H1 (cell line): ENCODE measurements around the gene STX11. TPM values are rescaled to one million over a fixed set of nuclear protein-coding genes. Genes with fewer than 3 reads are reported as not detected.

Source experiments
- CTCF ChIA-PET: fragments of 300-600 bp; sonication (Branson Sonifier 250); formaldehyde crosslinking; loops from one replicate; lab custom pipeline; 2021; ENCODE audit not compliant: partially characterized antibody; lab: Charles Lee
- POLR2A ChIA-PET: fragments of 300-600 bp; sonication (Branson Sonifier 250); formaldehyde crosslinking; loops from one replicate; lab custom pipeline; 2021; ENCODE audit warnings: inconsistent platforms; ENCODE audit not compliant: partially characterized antibody; lab: Charles Lee
- DNase-seq, 2 experiments: peaks; one replicate each; pipeline versions ENCODE4 v3.0.0 to v3.0.0-alpha.2; 2010 to 2022; ENCODE audit warnings: low spot score in 2 of 2, low read depth in 1 of 2, mixed read lengths in 1 of 2
- FAIRE-seq: peaks from 2 replicates; lab custom pipeline; 2011; peaks lifted over from hg19 to GRCh38; lab: Jason Lieb, UNC
- H2AFZ ChIP-seq: 2 replicates; pipeline ENCODE4 v1.8.1; 2012; ENCODE audit warnings: low read length, inconsistent platforms
- H2AK5ac ChIP-seq: 2 replicates; pipeline ENCODE4 v1.6.1; 2013; ENCODE audit warnings: low read depth, low read length
- H2BK120ac ChIP-seq: replicated peaks from 2 replicates; pipeline ENCODE3; 2013; ENCODE audit warnings: low read depth, low read length, inconsistent platforms
- H2BK12ac ChIP-seq: 2 replicates; pipeline ENCODE4 v1.6.1; 2013; ENCODE audit warnings: low read depth, low read length
- H2BK15ac ChIP-seq: 2 replicates; pipeline ENCODE4 v1.6.1; 2013; ENCODE audit warnings: low read length
- H2BK20ac ChIP-seq: 2 replicates; pipeline ENCODE4 v1.6.1; 2013; ENCODE audit warnings: low read length
- H2BK5ac ChIP-seq: 2 replicates; pipeline ENCODE4 v1.6.1; 2013; ENCODE audit warnings: low read depth, low read length
- H3K14ac ChIP-seq: 2 replicates; pipeline ENCODE4 v1.6.1; 2013; ENCODE audit warnings: inconsistent platforms; ENCODE audit not compliant: insufficient read length
- H3K18ac ChIP-seq: 2 replicates; pipeline ENCODE4 v1.6.1; 2013; ENCODE audit warnings: low read length; ENCODE audit errors: extremely low read depth
- H3K23ac ChIP-seq: 2 replicates; pipeline ENCODE4 v1.6.1; 2013; ENCODE audit warnings: inconsistent platforms; ENCODE audit not compliant: insufficient read length
- H3K23me2 ChIP-seq: 2 replicates; pipeline ENCODE4 v1.6.1; 2013; ENCODE audit warnings: low read depth, low read length
- H3K27ac ChIP-seq: 2 replicates; pipeline ENCODE4 v1.6.1; 2011; ENCODE audit warnings: low read depth, low read length, inconsistent platforms
- H3K27me3 ChIP-seq, 4 experiments: replicated peaks in 1 of 4; 1 replicate in 1 of 4; 2 replicates in 3 of 4; pipeline versions ENCODE4 v1.6.1 to v1.8.1; 2011 to 2013; ENCODE audit warnings: low read length in 3 of 4, mild to moderate bottlenecking in 3 of 4, inconsistent platforms in 2 of 4, mixed read lengths in 2 of 4, moderate library complexity in 1 of 4; ENCODE audit not compliant: control insufficient read depth in 3 of 4, insufficient read depth in 3 of 4; ENCODE audit errors: extremely low read depth in 1 of 4
- H3K36me3 ChIP-seq, 4 experiments: 2 replicates each; pipeline versions ENCODE4 v1.6.1 to v1.8.1; 2011 to 2013; ENCODE audit warnings: mild to moderate bottlenecking in 4 of 4, low read length in 3 of 4, moderate library complexity in 2 of 4, control low read depth in 1 of 4, inconsistent platforms in 1 of 4; ENCODE audit not compliant: insufficient read depth in 4 of 4, control insufficient read depth in 2 of 4
- H3K4ac ChIP-seq: replicated peaks from 2 replicates; pipeline ENCODE3; 2013; ENCODE audit warnings: low read length, low read depth, mixed read lengths, inconsistent platforms; ENCODE audit not compliant: insufficient read length
- H3K4me1 ChIP-seq, 4 experiments: replicated peaks in 1 of 4; 1 replicate in 1 of 4; 2 replicates in 3 of 4; pipeline versions ENCODE4 v1.6.1 to v1.8.1; 2011 to 2013; ENCODE audit warnings: low read length in 3 of 4, inconsistent platforms in 2 of 4, mixed read lengths in 1 of 4; ENCODE audit not compliant: insufficient read depth in 4 of 4, control insufficient read depth in 3 of 4
- H3K4me2 ChIP-seq, 2 experiments: 2 replicates each; pipeline versions ENCODE4 v1.6.1 to v1.8.1; 2011 to 2013; ENCODE audit warnings: low read depth in 2 of 2, low read length in 2 of 2, control low read depth in 1 of 2, inconsistent platforms in 1 of 2, mild to moderate bottlenecking in 1 of 2; ENCODE audit not compliant: insufficient read depth in 1 of 2
- H3K4me3 ChIP-seq, 4 experiments: fragments of 200-600, 300-600 bp in 1 of 4; sonication (generic), shearing (Covaris generic), sonication (Bioruptor Twin) in 1 of 4; 2 replicates each; pipeline versions ENCODE4 v1.5.1 to v1.8.1; 2011 to 2016; ENCODE audit warnings: low read length in 4 of 4, low read depth in 3 of 4, control low read depth in 2 of 4, inconsistent platforms in 2 of 4, mild to moderate bottlenecking in 2 of 4, mixed read lengths in 1 of 4, moderate library complexity in 1 of 4; ENCODE audit not compliant: insufficient read depth in 2 of 4; ENCODE audit errors: extremely low read depth in 1 of 4
- H3K56ac ChIP-seq: replicated peaks from 2 replicates; pipeline ENCODE3; 2013; ENCODE audit warnings: low read depth, mild to moderate bottlenecking, mixed read lengths, low read length, inconsistent platforms; ENCODE audit not compliant: insufficient read length
- H3K79me1 ChIP-seq: 2 replicates; pipeline ENCODE4 v1.6.1; 2013; ENCODE audit warnings: low read depth, low read length, control low read depth
- H3K79me2 ChIP-seq, 2 experiments: 2 replicates each; pipeline versions ENCODE4 v1.6.1 to v1.8.1; 2012 to 2013; ENCODE audit warnings: low read length in 2 of 2, mild to moderate bottlenecking in 2 of 2, inconsistent platforms in 1 of 2; ENCODE audit not compliant: insufficient read depth in 2 of 2, control insufficient read depth in 1 of 2
- H3K9ac ChIP-seq, 4 experiments: replicated peaks in 1 of 4; 1 replicate in 1 of 4; 2 replicates in 3 of 4; pipeline versions ENCODE4 v1.6.1 to v1.8.1; 2011 to 2013; ENCODE audit warnings: low read depth in 3 of 4, low read length in 3 of 4, control low read depth in 2 of 4, mild to moderate bottlenecking in 2 of 4, moderate library complexity in 2 of 4, inconsistent platforms in 1 of 4; ENCODE audit errors: extremely low read depth in 1 of 4
- H3K9me3 ChIP-seq, 2 experiments: 2 replicates each; pipeline versions ENCODE4 v1.6.1 to v1.8.1; 2012 to 2013; ENCODE audit warnings: mild to moderate bottlenecking in 2 of 2, moderate library complexity in 2 of 2, control low read depth in 1 of 2, inconsistent platforms in 1 of 2, low read depth in 1 of 2, low read length in 1 of 2, mixed read lengths in 1 of 2; ENCODE audit not compliant: insufficient read depth in 2 of 2
- H4K20me1 ChIP-seq, 2 experiments: replicated peaks in 1 of 2; 2 replicates each; pipeline versions ENCODE3 to v1.8.1; 2011 to 2013; ENCODE audit warnings: inconsistent platforms in 2 of 2, low read length in 2 of 2, mild to moderate bottlenecking in 1 of 2; ENCODE audit not compliant: insufficient read depth in 2 of 2, control insufficient read depth in 1 of 2
- H4K5ac ChIP-seq: 2 replicates; pipeline ENCODE4 v1.6.1; 2013; ENCODE audit warnings: low read length, low read depth, mixed read lengths, inconsistent platforms; ENCODE audit not compliant: insufficient read length
- H4K8ac ChIP-seq: 2 replicates; pipeline ENCODE4 v1.8.0; 2013; ENCODE audit warnings: mild to moderate bottlenecking, moderate library complexity, low read length, inconsistent platforms; ENCODE audit not compliant: insufficient read depth; ENCODE audit errors: extremely low read depth
- H4K91ac ChIP-seq: replicated peaks from 2 replicates; pipeline ENCODE3; 2013; ENCODE audit warnings: low read length, mixed read lengths, inconsistent platforms; ENCODE audit not compliant: insufficient read length
- ATF2 ChIP-seq: IDR thresholded peaks from 2 replicates; pipeline ENCODE4 v1.6.1; 2012; ENCODE audit warnings: low read length, inconsistent platforms
- CREB1 ChIP-seq: IDR thresholded peaks from 2 replicates; pipeline ENCODE4 v1.6.1; 2012; ENCODE audit warnings: inconsistent platforms
- HDAC2 ChIP-seq, 2 experiments: fragments of 300-600 bp in 1 of 2; sonication (generic) in 1 of 2; IDR thresholded peaks; 2 replicates each; pipeline ENCODE4 v1.6.1; 2011 to 2012; ENCODE audit warnings: low read depth in 2 of 2, low read length in 2 of 2, mild to moderate bottlenecking in 2 of 2, moderate library complexity in 2 of 2, borderline replicate concordance in 1 of 2, inconsistent platforms in 1 of 2
- KDM5A ChIP-seq: fragments of 200-600 bp; IDR thresholded peaks from 2 replicates; pipeline ENCODE4 v1.7.1; 2012; ENCODE audit warnings: mild to moderate bottlenecking, low read length, inconsistent platforms, mixed read lengths
- RFX5 ChIP-seq: IDR thresholded peaks from 2 replicates; pipeline ENCODE4 v1.6.1; 2011; ENCODE audit warnings: low read depth, low read length, improper control_type of control experiment, borderline replicate concordance
- RNF2 ChIP-seq: fragments of 200-900, 300-1000 bp; sonication (generic); IDR thresholded peaks from 2 replicates; pipeline ENCODE4 v1.7.1; 2016; ENCODE audit warnings: borderline replicate concordance, low read depth, mild to moderate bottlenecking, antibody characterized with exemption, low read length; ENCODE audit not compliant: poor library complexity, severe bottlenecking; ENCODE audit errors: missing control alignments
- SIRT6 ChIP-seq: IDR thresholded peaks from one replicate; pipeline ENCODE4 v1.7.1; 2012; ENCODE audit warnings: low read length, inconsistent platforms
- SP2 ChIP-seq: IDR thresholded peaks from 2 replicates; pipeline ENCODE4 v1.6.1; 2012; ENCODE audit warnings: mild to moderate bottlenecking, low read length, inconsistent platforms
- SP4 ChIP-seq: IDR thresholded peaks from 2 replicates; pipeline ENCODE4 v1.6.1; 2012; ENCODE audit warnings: low read length, inconsistent platforms
- TAF7 ChIP-seq: optimal IDR thresholded peaks from 2 replicates; pipeline ENCODE3; 2011; ENCODE audit warnings: low read depth, mild to moderate bottlenecking, inconsistent platforms, low read length, moderate library complexity, borderline replicate concordance
- WGBS, 2 experiments: shearing (Covaris generic) in 1 of 2; methylation state at CpG; one replicate each; pipeline versions ENCODE4 v1.1.6 to v1.1.7; 2013 to 2015; ENCODE audit warnings: low lambda C conversion rate in 2 of 2, mixed read lengths in 2 of 2, inconsistent platforms in 1 of 2, low coverage in 1 of 2, missing lambda C conversion rate in 1 of 2; ENCODE audit not compliant: insufficient replicate concordance in 2 of 2, insufficient coverage in 1 of 2, insufficient read length in 1 of 2; ENCODE audit errors: extremely low coverage in 1 of 2, missing lambda C conversion rate in 1 of 2; 5-methylcytosine and 5-hydroxymethylcytosine counted together
- polyA plus RNA-seq, 7 experiments: library from polyadenylated mRNA; depleted of rRNA in 3 of 7; stranded (reverse) in 5 of 7; unstranded in 2 of 7; fragments of >200 nt in 5 of 7; fragments of 200-250 nt in 2 of 7; gene quantifications; 1 replicate in 5 of 7; 2 replicates in 1 of 7; 4 replicates in 1 of 7; pipeline versions ENCODE4 v1.2.1 to v1.2.3, GENCODE V29; 2011 to 2013; ENCODE audit warnings: missing spikeins in 2 of 7, mixed read lengths in 2 of 7
- total RNA-seq: library from RNA; stranded (reverse); fragmentation: NEBNext Ultra II Directional; extraction: Animal tissue kit (Norgen Biotek cat#: 25700); gene quantifications from 2 replicates; pipeline ENCODE4 v1.2.1, GENCODE V29; 2021
- TF ChIP-seq, protein P1 (sequence below): IDR thresholded peaks from 2 replicates; pipeline ENCODE4 v1.6.1; 2012; ENCODE audit warnings: inconsistent platforms

STX11 gene
- total and polyA plus RNA-seq, 2 of the 8 experiments (the other 6 are each of a cell fraction or from before 2014, with no cell fraction given) = 0.15 to 0.34 TPM

DNA sequence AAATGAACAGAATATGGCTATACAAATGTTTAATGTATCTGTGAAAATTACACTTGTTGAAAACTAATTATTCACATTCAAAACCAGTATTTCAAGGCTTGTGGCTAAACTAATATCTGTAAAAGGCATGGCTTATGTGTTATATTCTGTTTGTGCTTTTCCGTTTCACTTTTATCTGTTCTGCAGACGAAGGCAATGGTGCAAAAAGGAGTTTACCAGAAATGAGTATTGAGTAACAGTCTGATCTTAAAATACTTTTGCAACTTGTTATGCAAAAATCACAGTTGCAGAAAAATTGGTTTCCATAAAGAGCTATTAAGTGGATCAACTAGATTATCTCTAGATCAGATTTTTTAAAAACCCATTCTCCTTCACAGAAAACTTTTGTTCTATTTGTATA, 9.4 kb upstream of the STX11 start:
- Histone ChIP-seq H2BK15ac (no peak overlapping the region), H2AFZ (no peak overlapping the region), H3K36me3 (no peaks in the 10 kb centered on the region), H2BK5ac (no peak overlapping the region), H3K18ac (no peak overlapping the region), H3K27ac (no peak overlapping the region), H3K4me1 (no peaks in the 10 kb centered on the region), H3K27me3 (no peaks in the 10 kb centered on the region), H3K4me3 (no peak overlapping the region), H2BK12ac (no peak overlapping the region), H2BK20ac (no peak overlapping the region), H4K20me1 (no peaks in the 10 kb centered on the region), H3K14ac (no peak overlapping the region), H4K91ac (no peak overlapping the region), H2BK120ac (no peak overlapping the region), H4K5ac (no peak overlapping the region), H3K79me2 (no peaks in the 10 kb centered on the region), H3K9ac (no peak overlapping the region), H4K8ac (no peak overlapping the region), H3K56ac (no peak overlapping the region), H3K9me3 (no peaks in the 10 kb centered on the region), H3K23ac (no peak overlapping the region), H3K4ac (no peak overlapping the region), H2AK5ac (no peak overlapping the region), H3K4me2 (no peak overlapping the region), H3K79me1 (no peaks in the 10 kb centered on the region; the same call in 1 of the 2 replicates), H3K23me2 (no peaks in the 10 kb centered on the region)
- no peak for FAIRE-seq
- TF ChIP-seq RNF2 (no peak), RFX5 (no peak), KDM5A (no peak), SP4 (no peak), ATF2 (no peak), SIRT6 (no peak), SP2 (no peak), CREB1 (no peak), HDAC2 (IDR thresholded peaks at IDR 0.05; ENCODE audit: borderline replicate concordance in 1 of 2, low read depth in 2 of 2, low read length in 2 of 2) (no peak), TAF7 (no peak)
- TF ChIP-seq, protein P1, sequence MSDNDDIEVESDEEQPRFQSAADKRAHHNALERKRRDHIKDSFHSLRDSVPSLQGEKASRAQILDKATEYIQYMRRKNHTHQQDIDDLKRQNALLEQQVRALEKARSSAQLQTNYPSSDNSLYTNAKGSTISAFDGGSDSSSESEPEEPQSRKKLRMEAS = no peak
- ChIA-PET POLR2A (no interaction called here), CTCF (no interaction called here)
- WGBS, 2 experiments = 89% methylated on average over 2 of the region's 2 CpGs; no CpG with 5 or more reads in 1 of the 2 experiments
- DNase-seq = no peak
